Ishikawa (cell line): ENCODE results near the gene GPR21.

Source experiments
- CEBPB ChIP-seq: IDR thresholded peaks from 2 replicates; pipeline ENCODE4 v1.6.1; 2012
- CREB1 ChIP-seq: IDR thresholded peaks from 2 replicates; pipeline ENCODE4 v1.6.1; 2012; ENCODE audit warnings: low read depth
- EGR1 ChIP-seq: IDR thresholded peaks from 2 replicates; pipeline ENCODE4 v1.6.1; 2012
- EP300 ChIP-seq: IDR thresholded peaks from 2 replicates; pipeline ENCODE4 v1.6.1; 2012; ENCODE audit warnings: borderline replicate concordance
- FOXM1 ChIP-seq: IDR thresholded peaks from 2 replicates; pipeline ENCODE4 v1.6.1; 2012; ENCODE audit warnings: low read depth, borderline replicate concordance
- NFIC ChIP-seq: IDR thresholded peaks from 2 replicates; pipeline ENCODE4 v1.6.1; 2012
- RAD21 ChIP-seq: IDR thresholded peaks from 2 replicates; pipeline ENCODE4 v1.6.1; 2012; ENCODE audit warnings: low read depth
- TAF1 ChIP-seq: IDR thresholded peaks from 2 replicates; pipeline ENCODE4 v1.6.1; 2012; ENCODE audit warnings: low read depth, mild to moderate bottlenecking
- TCF12 ChIP-seq: IDR thresholded peaks from 2 replicates; pipeline ENCODE4 v1.6.1; 2012; ENCODE audit warnings: low read depth
- TEAD4 ChIP-seq: IDR thresholded peaks from 2 replicates; pipeline ENCODE4 v1.6.1; 2012
- YY1 ChIP-seq: IDR thresholded peaks from 2 replicates; pipeline ENCODE4 v1.6.1; 2012; ENCODE audit warnings: low read depth
- ZBTB7A ChIP-seq: IDR thresholded peaks from 2 replicates; pipeline ENCODE4 v1.6.1; 2012; ENCODE audit warnings: low read depth
- TF ChIP-seq, protein P1 (sequence below): IDR thresholded peaks from 2 replicates; pipeline ENCODE4 v1.6.1; 2012
- TF ChIP-seq, protein P2 (sequence below): IDR thresholded peaks from 2 replicates; pipeline ENCODE4 v1.6.1; 2012
- TF ChIP-seq, protein P3 (sequence below): IDR thresholded peaks from 2 replicates; pipeline ENCODE4 v1.6.1; 2012; ENCODE audit warnings: low read depth, mild to moderate bottlenecking

GPR21 gene

GRCh38 chr9:123070198-123070597 is 36.7 kb downstream of the GPR21 start:
- TF ChIP-seq CEBPB (no peak), NFIC (no peak), TAF1 (no peak), CREB1 (no peak), RAD21 (no peak)
- TF ChIP-seq, protein P1, sequence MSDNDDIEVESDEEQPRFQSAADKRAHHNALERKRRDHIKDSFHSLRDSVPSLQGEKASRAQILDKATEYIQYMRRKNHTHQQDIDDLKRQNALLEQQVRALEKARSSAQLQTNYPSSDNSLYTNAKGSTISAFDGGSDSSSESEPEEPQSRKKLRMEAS = no peak
- TF ChIP-seq, protein P2, sequence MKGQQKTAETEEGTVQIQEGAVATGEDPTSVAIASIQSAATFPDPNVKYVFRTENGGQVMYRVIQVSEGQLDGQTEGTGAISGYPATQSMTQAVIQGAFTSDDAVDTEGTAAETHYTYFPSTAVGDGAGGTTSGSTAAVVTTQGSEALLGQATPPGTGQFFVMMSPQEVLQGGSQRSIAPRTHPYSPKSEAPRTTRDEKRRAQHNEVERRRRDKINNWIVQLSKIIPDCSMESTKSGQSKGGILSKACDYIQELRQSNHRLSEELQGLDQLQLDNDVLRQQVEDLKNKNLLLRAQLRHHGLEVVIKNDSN = no peak

DNA sequence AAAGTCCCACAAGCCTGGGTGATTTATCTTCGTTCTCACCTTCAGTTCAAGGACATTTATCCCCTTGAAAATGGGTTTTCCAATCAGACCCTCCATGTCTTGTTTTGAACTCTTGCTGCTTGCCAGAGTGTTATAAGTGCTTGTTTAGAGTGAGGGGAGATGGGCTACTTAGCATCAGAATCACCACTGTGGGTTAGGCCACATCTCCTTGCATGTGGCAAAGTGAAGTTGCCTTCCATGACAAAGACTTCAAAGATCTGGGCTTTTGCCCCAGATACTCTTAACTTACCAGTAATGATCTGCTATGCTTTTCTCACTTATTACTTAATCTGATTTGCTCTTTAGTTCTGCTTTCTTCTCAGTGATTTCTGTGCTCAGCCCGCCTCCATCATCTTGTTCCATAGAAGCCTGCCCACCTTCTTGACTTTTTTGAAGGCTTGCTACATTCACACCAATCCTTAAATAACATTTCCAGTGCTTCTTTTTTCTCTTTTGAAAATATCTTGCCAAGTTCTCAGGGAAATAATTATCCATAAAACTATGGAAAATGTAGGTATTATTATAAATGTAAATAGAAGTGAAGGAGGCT is 39.0 kb downstream of the GPR21 start:
- TF ChIP-seq EGR1 = no peak
- TF ChIP-seq ZBTB7A = no peak
- TF ChIP-seq, protein P1 = no peak
- TF ChIP-seq, protein P2 = no peak
- TF ChIP-seq, protein P3, sequence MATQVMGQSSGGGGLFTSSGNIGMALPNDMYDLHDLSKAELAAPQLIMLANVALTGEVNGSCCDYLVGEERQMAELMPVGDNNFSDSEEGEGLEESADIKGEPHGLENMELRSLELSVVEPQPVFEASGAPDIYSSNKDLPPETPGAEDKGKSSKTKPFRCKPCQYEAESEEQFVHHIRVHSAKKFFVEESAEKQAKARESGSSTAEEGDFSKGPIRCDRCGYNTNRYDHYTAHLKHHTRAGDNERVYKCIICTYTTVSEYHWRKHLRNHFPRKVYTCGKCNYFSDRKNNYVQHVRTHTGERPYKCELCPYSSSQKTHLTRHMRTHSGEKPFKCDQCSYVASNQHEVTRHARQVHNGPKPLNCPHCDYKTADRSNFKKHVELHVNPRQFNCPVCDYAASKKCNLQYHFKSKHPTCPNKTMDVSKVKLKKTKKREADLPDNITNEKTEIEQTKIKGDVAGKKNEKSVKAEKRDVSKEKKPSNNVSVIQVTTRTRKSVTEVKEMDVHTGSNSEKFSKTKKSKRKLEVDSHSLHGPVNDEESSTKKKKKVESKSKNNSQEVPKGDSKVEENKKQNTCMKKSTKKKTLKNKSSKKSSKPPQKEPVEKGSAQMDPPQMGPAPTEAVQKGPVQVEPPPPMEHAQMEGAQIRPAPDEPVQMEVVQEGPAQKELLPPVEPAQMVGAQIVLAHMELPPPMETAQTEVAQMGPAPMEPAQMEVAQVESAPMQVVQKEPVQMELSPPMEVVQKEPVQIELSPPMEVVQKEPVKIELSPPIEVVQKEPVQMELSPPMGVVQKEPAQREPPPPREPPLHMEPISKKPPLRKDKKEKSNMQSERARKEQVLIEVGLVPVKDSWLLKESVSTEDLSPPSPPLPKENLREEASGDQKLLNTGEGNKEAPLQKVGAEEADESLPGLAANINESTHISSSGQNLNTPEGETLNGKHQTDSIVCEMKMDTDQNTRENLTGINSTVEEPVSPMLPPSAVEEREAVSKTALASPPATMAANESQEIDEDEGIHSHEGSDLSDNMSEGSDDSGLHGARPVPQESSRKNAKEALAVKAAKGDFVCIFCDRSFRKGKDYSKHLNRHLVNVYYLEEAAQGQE = no peak
- TF ChIP-seq CEBPB = no peak

DNA sequence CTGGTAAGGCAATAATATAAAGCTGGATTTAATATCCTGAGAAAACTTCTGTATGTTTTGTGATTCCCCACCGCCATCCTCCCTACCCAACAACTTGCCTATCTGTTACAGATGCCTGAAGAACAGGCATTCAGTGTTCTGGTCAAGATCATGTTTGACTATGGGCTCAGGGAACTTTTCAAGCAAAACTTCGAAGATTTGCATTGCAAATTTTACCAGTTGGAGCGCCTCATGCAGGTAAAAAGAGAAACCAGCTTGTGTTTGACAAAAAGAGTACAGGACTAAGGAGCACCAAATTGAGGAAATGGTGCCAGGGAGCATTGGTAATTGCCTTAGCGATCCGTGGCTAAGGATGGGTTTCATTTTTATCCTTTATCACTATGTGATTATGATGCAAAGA is 40.0 kb downstream of the GPR21 start:
- TF ChIP-seq, protein P2 = no peak
- TF ChIP-seq CEBPB (no peak), TCF12 (no peak), YY1 (no peak), TAF1 (no peak), ZBTB7A (no peak), RAD21 (no peak), FOXM1 (no peak), CREB1 (no peak), EGR1 (no peak), EP300 (no peak), TEAD4 (no peak), NFIC (no peak)
- TF ChIP-seq, protein P1 = no peak
- TF ChIP-seq, protein P3 = no peak

- TF ChIP-seq ZBTB7A (no peak), TCF12 (no peak), CREB1 (no peak), NFIC (no peak), TEAD4 (no peak), YY1 (no peak), RAD21 (no peak), EGR1 (no peak), CEBPB (no peak), TAF1 (no peak)
- TF ChIP-seq, protein P3 = no peak
- TF ChIP-seq, protein P2 = no peak
- TF ChIP-seq, protein P1 = no peak
These were observed 40.5 kb downstream of the GPR21 start for GRCh38 chr9:123073991-123074422.
